HG03565 (cell line): ENCODE results near the gene TCF25.

Experiments used
- ATAC-seq: cut with Tn5 transposase; IDR thresholded peaks from one replicate; pipeline ENCODE4 v1.9.1; 2021; ENCODE audit warnings: mild to moderate bottlenecking, moderate library complexity; ENCODE audit not compliant: unreplicated experiment

TCF25 gene

DNA sequence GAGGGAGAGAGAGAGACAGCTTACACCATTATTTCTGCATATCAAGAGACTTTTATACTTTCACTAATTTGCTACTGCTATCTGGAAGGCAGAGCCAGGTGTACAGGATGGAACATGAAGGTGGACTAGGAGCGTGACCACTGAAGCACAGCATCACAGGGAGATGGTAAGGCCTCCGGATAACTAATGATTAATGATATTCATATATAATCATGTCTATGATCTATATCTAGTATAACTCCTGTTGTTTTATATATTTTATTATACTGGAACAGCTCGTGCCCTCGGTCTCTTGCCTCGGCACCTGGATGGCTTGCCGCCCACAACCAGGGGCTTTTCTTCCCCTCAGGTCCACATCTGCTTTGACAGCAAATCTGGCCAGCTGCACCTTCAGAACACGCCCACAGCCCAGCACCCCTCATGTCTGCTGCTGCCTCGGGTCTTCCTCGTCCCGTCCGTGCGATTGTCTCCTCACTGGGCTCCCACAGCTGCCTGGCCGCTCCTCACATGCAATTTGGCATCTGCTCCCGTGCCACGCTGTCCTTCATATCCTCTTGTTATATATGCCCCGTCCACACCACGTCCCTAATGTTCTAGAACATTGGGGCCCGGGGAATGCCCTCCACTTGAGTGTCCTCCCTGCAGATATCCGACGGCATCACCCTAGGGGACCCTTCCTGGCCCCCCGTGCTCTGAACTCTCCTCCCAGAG lies 64.9 kb downstream of the TCF25 start:
- ATAC-seq = no peak

DNA sequence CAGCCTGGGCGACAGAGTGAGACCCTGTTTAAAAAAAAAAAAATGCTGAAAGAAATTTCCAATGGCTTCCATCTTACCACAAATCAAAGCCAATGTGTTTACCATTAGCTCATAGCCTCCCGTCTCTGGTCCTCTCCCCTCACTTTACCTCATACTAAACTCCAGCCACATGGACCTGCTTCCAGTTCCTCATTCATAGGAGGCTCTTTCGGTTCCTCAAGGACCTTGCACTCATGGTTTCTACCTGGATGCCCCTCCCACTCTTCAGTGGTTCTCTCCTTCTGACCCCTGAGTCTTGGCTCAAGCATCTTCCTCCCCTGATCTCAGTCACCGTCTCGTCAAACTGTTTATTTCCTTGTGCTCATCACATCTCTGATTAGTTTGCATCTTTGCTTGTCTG lies 71.4 kb downstream of the TCF25 start:
- no peak for ATAC-seq

DNA sequence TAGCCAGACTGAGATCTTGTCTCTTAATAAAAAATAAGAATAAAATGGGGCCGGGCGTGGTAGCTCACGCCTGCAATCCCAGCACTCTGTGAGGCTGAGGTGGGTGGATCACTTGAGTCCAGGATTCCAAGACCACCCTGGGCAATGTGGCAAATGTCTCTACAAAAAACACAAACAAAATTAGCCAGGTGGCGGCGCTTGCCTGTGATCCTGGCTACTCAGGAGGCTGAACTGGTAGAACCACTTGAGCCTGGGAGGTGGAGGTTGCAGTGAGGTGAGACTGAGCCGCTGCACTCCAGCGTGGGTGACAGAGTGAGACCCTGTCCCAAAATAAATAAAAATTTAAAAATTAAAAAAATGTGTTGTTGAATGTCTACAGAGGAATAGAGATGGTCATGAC lies 72.3 kb downstream of the TCF25 start:
- ATAC-seq = no peak

DNA sequence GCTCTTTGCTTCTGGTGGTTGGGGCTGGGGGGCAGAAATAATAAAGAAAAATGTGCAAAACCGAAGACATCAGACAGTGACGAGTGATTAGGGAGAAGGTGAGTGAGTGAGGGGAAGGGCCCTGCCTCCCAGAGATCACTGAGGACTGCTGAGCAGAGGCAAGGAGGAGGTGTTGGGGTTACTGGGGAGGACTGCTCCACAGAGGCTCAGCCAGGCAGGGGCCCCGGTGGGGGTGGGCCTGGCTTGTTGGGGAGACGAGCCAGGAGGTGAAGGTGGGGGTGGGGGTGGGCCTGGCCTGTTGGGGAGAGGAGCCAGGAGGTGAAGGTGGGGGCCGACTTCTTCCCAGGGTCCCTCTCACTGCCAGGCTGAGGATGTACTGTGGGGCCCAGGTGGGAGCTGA lies 73.1 kb downstream of the TCF25 start:
- no peak for ATAC-seq

DNA sequence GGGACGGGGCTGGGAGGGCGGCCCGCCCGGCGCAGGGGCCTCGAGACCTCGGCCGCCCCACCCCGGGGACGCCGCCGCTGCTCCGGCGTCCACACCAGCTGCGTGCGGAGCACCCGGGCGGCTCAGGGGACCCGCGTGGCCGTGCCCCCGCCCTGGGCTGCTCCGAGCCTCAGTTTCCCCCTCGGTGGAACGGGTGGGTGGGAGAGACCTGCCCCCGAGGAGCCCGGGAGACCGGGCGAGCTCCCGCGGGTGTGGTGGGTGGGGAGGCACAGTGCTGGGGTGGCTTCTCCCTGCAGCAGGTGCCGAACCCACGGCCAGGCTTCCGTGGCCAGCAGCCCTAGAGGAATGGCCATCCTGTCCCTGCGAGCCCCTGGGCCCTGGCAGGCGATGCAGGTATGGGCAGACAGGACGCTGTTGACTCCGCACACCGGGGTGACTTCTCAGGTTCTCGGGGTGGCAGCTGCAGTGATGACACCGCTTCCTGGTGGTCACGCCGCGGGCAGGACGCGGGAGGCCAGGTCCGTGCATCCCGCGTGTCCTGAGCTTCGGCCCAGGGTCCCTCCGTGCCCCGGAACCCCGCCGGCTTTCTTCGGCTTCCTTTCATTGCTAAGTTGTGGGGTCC lies 75.8 kb downstream of the TCF25 start:
- no peak for ATAC-seq

DNA sequence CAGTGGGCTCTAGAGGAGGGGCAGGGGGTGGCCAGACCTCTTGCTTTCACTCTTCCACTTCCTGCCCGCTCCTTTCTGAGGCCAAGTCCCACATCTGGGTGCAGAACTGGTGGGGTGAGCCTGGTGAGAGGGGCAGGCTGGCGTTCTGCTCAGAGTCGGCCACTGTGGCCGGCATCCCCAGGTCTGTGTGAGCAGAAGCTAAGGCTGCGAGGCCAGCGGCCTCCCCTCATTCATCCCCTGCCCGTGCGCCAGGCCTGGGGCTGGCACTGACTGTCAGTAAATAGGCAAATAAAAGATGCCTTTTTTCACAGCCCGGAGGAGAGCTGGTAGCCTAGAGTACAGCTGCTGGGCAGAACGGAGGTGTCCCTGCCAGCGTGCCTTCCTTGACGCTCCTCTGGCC lies 76.4 kb downstream of the TCF25 start:
- no peak for ATAC-seq

DNA sequence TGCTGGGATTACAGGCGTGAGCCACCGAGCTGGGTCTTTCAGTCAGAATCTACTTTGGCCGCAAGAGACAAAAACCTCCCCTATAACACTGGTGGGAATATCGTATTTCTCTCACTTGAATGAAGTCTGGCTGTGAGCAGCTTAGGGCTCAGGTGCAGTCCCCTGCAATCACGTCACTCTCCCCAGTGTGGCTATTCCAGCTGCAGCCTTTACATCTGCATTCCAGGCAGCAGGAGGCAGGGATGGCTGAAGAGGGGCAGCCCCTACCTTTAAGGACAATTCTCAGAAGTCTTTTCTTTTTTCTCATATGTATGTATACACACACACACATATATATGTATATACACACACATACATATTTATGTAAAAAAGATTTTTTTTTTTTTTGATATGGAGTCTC lies 78.1 kb downstream of the TCF25 start:
- no peak for ATAC-seq

DNA sequence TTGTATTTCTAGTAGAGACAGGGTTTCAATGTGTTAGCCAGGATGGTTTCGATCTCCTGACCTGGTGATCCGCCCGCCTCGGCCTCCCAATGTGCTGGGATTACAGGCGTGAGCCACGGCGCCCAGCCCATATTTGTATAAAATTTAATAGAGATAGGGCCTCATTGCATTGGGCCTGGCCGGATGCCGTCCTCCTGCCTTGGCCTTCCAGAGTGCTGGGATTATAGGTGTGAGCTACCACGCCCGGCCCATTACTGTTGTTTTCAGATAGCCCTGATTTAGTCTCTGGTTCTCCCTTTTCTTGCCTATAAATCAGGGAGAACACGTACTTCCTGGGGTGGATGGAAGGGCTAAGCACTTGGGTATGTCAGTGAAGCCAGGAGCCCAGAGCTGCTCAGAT lies 78.7 kb downstream of the TCF25 start:
- ATAC-seq = no peak

DNA sequence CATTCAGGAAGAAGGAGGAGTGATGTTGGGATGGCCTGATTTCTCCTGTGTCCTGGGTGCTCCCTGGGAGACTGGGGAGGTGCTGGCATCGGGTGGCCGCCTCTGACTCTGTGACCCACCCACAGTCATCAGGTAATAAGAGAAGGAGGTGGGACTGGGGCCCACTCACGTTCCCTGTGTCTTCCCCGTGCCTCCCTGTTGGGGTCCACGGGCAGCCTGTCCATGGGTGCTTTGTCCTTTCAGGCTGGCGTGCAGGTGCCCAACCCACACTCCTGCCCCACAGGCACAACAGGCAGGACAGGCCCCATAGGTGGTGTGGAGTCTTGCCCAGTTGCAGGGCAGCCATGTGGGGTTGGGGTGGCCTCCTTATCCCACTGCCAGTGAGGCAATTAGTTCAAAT lies 79.2 kb downstream of the TCF25 start:
- no peak for ATAC-seq

DNA sequence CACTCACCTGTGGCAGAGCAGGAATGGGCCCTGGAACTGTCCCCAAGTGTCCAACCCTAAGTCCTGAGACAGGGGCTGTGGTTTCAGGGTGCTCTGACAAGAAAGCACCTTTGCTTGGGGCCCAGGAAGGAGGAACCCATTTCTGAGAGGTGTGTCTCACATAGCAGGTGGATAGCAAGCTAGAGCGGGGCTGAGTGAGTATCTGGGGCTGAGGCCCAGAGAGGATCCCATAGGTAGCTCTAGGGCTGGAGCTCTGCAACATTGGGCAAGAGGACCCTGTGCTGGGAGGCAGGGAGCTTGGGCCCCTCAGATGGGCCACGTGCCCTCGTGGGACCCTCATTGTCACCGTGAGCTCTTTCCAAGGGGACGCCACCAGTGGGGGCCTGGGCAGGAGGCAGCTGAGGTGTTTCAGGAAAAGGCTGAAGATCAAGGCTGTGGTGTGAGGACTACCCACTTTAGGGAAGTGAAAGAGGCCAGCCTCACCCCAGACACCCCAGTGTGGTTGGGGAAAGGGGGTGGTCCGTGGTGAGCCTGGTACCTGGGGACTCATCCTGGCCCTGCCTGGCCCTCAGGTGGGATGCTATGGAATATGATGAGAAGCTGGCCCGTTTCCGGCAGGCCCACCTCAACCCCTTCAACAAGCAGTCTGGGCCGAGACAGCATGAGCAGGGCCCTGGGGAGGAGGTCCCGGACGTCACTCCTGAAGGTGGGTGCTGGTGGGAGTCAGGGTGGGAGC lies 80.4 kb downstream of the TCF25 start:
- ATAC-seq = no peak

DNA sequence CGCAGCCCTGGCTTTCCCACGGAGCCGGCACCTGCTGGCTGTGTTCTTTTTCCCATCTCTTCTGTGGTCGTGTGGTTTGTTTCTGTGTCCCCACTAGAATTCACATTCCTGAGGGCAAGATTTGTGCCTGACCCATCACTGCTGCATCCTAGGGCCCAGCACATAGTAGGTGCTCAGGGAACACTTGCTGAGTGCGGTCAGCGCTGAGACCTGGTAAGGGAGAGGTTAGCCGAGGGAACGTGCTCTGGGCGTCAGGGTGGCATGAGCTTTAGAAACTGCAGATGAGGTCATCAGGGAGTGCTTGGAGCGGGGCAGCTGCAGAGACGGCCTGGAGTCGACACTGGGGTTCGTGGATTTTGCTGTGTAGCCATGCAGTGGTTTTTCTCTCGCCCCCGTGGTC lies 81.1 kb downstream of the TCF25 start:
- ATAC-seq = no peak

DNA sequence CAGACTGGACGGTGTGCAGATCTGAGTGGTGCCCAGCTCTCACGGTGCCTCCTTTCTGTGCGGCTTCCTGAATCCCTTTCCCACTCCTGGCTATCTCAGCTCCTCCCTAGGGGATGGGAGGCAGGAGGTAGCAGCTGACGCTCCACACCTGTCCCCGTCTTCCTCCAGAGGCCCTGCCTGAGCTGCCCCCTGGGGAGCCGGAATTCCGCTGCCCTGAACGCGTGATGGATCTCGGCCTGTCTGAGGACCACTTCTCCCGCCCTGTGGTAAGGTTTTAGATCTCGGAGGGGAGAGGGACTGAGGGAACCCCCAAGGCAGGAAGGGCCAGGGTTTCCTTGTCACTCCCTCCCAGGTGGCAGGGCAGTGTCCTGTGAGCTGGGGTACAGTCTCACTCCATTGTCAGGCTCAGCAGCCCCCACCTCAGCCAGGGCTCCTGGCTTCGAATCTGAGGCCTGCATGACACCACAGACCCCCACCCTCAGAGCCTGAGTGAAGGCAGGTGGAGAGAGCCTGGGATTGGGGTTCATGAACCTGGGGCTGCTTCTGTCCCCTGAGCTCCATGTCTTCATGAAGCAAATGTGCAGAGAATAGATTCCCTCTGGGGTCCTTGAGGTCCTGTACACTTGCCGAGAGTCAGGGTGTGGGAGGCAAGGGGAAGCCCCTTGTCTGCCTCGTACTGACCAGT lies 81.8 kb downstream of the TCF25 start:
- no peak for ATAC-seq

DNA sequence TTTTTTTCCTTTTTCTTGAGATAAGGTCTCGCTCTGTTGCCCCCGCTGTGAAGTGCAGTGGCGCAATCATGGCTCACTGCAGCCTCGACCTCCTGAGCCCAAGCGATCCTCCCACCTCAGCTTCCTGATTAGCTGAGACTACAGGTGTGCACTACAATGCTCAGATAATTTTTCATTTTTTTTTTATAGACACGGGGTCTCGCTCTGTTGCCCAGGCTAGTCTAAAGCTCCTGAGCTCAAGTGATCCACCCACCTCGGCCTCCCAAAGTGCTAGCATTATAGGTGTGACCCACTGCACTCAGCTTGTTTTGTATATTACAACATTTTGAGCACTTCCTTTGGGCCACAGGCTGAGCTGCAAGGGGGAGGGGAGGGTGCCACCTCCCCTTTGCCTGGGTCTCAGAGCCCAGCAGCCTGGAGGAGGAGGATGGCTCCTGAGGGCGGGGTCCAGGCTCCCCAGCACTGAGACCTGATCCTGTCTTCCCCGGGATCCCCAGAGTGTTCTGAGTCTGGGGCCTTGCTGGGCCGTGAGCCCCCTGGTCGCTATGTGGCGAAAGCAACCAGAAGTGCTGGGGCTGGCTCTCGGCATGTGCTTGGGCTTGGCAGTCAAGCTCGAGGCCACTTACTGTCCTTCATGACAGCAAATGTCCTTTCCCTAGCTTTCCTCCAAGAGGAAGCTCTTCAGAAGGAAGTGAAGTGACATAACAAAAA lies 83.3 kb downstream of the TCF25 start:
- ATAC-seq = no peak

DNA sequence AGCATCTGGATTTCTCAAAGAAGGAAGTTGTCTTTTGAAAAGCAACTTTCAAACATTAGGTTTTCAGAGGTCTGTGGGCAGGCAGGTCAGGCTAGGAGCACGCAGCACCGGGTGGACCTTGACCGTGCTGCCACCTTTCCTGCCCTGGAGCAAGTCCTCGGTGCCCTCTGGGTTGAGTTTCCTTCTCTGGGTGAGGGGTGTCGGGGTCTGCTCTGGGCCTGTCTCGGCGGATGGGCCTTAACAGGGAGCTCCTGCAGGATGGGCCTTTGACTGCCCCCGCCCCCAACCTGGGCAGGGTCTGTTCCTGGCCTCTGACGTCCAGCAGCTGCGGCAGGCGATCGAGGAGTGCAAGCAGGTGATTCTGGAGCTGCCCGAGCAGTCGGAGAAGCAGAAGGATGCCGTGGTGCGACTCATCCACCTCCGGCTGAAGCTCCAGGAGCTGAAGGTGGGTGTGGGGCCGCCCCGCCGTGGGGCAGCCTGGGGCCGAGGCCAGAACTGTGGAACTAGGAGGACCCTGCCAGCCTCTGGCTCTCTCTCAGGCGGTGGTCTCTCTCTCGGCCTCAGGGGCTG lies 83.9 kb downstream of the TCF25 start:
- ATAC-seq = no peak

DNA sequence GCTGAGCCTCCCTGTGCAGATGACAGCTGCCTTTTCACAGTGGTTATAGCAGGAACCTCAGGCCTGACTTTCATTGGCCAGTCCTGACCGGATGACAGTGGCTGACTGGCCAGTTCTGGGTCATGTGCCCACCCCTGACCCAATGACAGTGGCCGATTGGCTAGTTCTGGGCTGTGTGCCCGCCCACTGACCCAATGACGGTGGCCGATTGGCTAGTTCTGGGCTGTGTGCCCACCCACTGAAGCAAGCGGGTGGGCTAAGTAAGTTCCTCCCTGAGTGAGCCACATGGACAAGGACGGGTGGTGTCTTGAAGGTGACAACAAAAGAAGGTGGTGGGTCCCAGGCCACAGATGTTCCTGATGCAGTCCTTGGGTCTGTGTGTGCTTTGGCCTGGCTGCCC lies 84.7 kb downstream of the TCF25 start:
- no peak for ATAC-seq

DNA sequence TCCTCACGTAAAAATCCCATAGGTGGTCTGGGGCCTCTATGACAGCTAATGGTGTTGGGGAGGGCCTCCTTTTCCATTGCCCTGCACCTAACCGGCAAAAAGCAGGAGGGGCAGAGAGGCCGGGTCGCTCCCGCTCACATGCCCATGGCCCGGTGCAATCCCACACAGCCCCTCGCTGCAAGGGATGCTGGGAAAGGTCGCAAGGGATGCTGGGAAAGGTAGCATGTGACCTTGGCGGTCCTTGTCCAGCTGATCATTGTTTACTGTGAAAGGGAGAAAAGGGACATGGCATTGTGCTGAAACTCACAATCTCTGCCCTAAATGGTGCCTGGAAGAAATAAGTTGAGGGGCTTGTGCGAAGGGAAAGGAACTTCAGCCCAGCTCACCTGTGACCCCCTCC lies 85.2 kb downstream of the TCF25 start:
- no peak for ATAC-seq

DNA sequence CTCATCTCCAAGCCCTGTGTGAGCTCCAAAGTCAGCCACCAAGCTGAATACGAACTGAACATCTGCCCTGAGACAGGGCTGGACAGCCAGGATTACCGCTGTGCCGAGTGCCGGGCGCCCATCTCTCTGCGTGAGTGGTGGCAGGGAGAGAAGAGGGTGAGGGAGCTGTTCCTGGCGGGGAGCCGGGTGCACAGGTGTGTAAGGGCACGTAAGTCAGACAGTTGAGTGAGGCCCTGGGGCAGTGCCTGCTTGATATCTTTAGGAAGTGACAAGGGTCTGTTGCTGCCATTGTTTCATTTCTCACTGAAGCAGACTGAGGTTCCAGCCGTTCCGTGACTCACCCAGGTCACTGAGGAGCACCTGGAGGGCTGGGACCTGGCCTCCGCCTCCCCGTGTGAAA lies 87.6 kb downstream of the TCF25 start:
- no peak for ATAC-seq
